GM06990 (cell line): ENCODE results near the gene ANKS1B.

Source experiments
- DNase-seq: peaks from one replicate; pipeline ENCODE4 v3.0.0-alpha.2; 2011; ENCODE audit not compliant: insufficient read length; ENCODE audit errors: extremely low read depth
- H3K27me3 ChIP-seq: replicated peaks from 2 replicates; pipeline ENCODE4 v1.6.0; 2011; ENCODE audit warnings: low read length; ENCODE audit not compliant: control insufficient read depth, insufficient read depth
- H3K36me3 ChIP-seq: 2 replicates; pipeline ENCODE4 v1.5.1; 2011; ENCODE audit warnings: low read length; ENCODE audit not compliant: control insufficient read depth, insufficient read depth
- H3K4me3 ChIP-seq: replicated peaks from 2 replicates; pipeline ENCODE4 v1.5.1; 2011; ENCODE audit warnings: low read depth, mild to moderate bottlenecking, control low read depth, low read length
- CTCF ChIP-seq: IDR thresholded peaks from 2 replicates; pipeline ENCODE4 v1.5.1; 2011; ENCODE audit warnings: low read length, control low read depth, mild to moderate bottlenecking, inconsistent platforms; ENCODE audit not compliant: insufficient read depth, poor library complexity, severe bottlenecking

ANKS1B gene

GRCh38 chr12:99977550-99977949 lies 7.2 kb downstream of the ANKS1B start:
- no peak for TF ChIP-seq CTCF

GRCh38 chr12:99976762-99977161 lies 8.0 kb downstream of the ANKS1B start:
- no peaks in the 10 kb centered on the region for H3K36me3 ChIP-seq
- DNase-seq: no peak
- no peaks in the 10 kb centered on the region for H3K27me3 ChIP-seq
- no peak for TF ChIP-seq CTCF
- no peak overlapping the region for H3K4me3 ChIP-seq

More at GRCh38 chr12:99977550-99977949, 7.2 kb downstream of the ANKS1B start:
- H3K36me3 ChIP-seq: no peaks in the 10 kb centered on the region
- H3K27me3 ChIP-seq: no peaks in the 10 kb centered on the region
- DNase-seq: no peak
- no peak overlapping the region for H3K4me3 ChIP-seq

- H3K27me3 ChIP-seq: no peaks in the 10 kb centered on the region
- no peak for DNase-seq
- H3K4me3 ChIP-seq: no peak overlapping the region
- no peaks in the 10 kb centered on the region for H3K36me3 ChIP-seq
- TF ChIP-seq CTCF: no peak
Measured at GRCh38 chr12:99975321-99975720, 9.4 kb downstream of the ANKS1B start.

- TF ChIP-seq CTCF: no peak
- Histone ChIP-seq H3K36me3 (no peaks in the 10 kb centered on the region), H3K27me3 (no peaks in the 10 kb centered on the region), H3K4me3 (no peak overlapping the region)
- DNase-seq: no peak
Measured at GRCh38 chr12:99974146-99974545, 10.6 kb downstream of the ANKS1B start.

GRCh38 chr12:99966429-99966828 lies 18.3 kb downstream of the ANKS1B start:
- no peak for TF ChIP-seq CTCF
- no peak for DNase-seq
- no peaks in the 10 kb centered on the region for H3K27me3 ChIP-seq
- no peaks in the 10 kb centered on the region for H3K36me3 ChIP-seq
- no peak overlapping the region for H3K4me3 ChIP-seq

- no peak for DNase-seq
- no peaks in the 10 kb centered on the region for H3K36me3 ChIP-seq
Measured at GRCh38 chr12:99960311-99960710, 24.4 kb downstream of the ANKS1B start.

More at GRCh38 chr12:99960311-99960710, 24.4 kb downstream of the ANKS1B start:
- Histone ChIP-seq H3K4me3 (no peak overlapping the region), H3K27me3 (no peaks in the 10 kb centered on the region)
- TF ChIP-seq CTCF: no peak
